ENCODE results near the gene ELN.
"Not testable (repeated sequence)": the region's sequence is repeated elsewhere in the genome, so short reads cannot be mapped to it uniquely, and the experiment has no call there.

Gene ELN

GRCh38 chr7:74042746-74043522 lies 15.0 kb downstream of the ELN start:
- no peak for DNase-seq (ENCODE audit: low spot score)

GRCh38 chr7:74043523-74043951 lies 15.6 kb downstream of the ELN start:
- no peak for DNase-seq (ENCODE audit: low spot score)

GRCh38 chr7:74044366-74045350 lies 16.7 kb downstream of the ELN start:
- no peak for DNase-seq (ENCODE audit: low spot score)

- not testable (repeated sequence) for DNase-seq (ENCODE audit: low spot score)
These were observed 18.6 kb downstream of the ELN start for GRCh38 chr7:74046581-74046980.

- no peak for DNase-seq (ENCODE audit: low spot score)
These were observed 19.9 kb downstream of the ELN start for GRCh38 chr7:74047804-74048380.

GRCh38 chr7:74048999-74049599 lies 21.1 kb downstream of the ELN start:
- DNase-seq (ENCODE audit: low spot score), result no peak

GRCh38 chr7:74049997-74050798 lies 22.2 kb downstream of the ELN start:
- no peak for DNase-seq (ENCODE audit: low spot score)

- no peak for DNase-seq (ENCODE audit: low spot score)
These were observed 23.2 kb downstream of the ELN start for GRCh38 chr7:74051193-74051592.

GRCh38 chr7:74051629-74052410 lies 23.8 kb downstream of the ELN start:
- DNase-seq (ENCODE audit: low spot score), result no peak

- no peak for DNase-seq (ENCODE audit: low spot score)
These were observed 24.7 kb downstream of the ELN start for GRCh38 chr7:74052628-74053027.

GRCh38 chr7:74053589-74054186 lies 25.7 kb downstream of the ELN start:
- no peak for DNase-seq (ENCODE audit: low spot score)

GRCh38 chr7:74056096-74056915 lies 28.3 kb downstream of the ELN start:
- no peak for DNase-seq (ENCODE audit: low spot score)

GRCh38 chr7:74057216-74057925 lies 29.4 kb downstream of the ELN start:
- DNase-seq (ENCODE audit: low spot score), result no peak

GRCh38 chr7:74057987-74058386 lies 30.0 kb downstream of the ELN start:
- no peak for DNase-seq (ENCODE audit: low spot score)

- no peak for DNase-seq (ENCODE audit: low spot score)
These were observed 30.5 kb downstream of the ELN start for GRCh38 chr7:74058486-74058885.

- no peak for DNase-seq (ENCODE audit: low spot score)
These were observed 31.1 kb downstream of the ELN start for GRCh38 chr7:74059037-74059436.

GRCh38 chr7:74059681-74060588 lies 32.0 kb downstream of the ELN start:
- DNase-seq (ENCODE audit: low spot score), result peak; percentile 71
